Globus pallidus (tissue), 1 donor: ENCODE measurements around the gene PRR35.
A peak's percentile ranks its signal among the peaks of the same experiment; 100 is the strongest.

ENCODE experiments used
- DNase-seq: peaks from one replicate; pipeline ENCODE4 v3.0.0-alpha.2; 2015; ENCODE audit warnings: low spot score

Gene PRR35

GRCh38 chr16:560204-560700 is at the start of gene PRR35:
Gene PRR35, plus strand, starts transcription at chr16:560394. Its CDS starts 2,901 bp downstream, at chr16:563295.
- no peak for DNase-seq

GRCh38 chr16:512802-513201 is 47.4 kb upstream of the PRR35 start:
- DNase-seq = no peak

- DNase-seq = no peak
These were observed 46.2 kb upstream of the PRR35 start for GRCh38 chr16:513950-514349.

GRCh38 chr16:515175-515938 is 44.8 kb upstream of the PRR35 start:
- no peak for DNase-seq

- DNase-seq = no peak
These were observed 44.3 kb upstream of the PRR35 start for GRCh38 chr16:515939-516226.

GRCh38 chr16:516301-516700 is 43.9 kb upstream of the PRR35 start:
- DNase-seq = no peak

- peak; percentile 42 for DNase-seq
These were observed 41.3 kb upstream of the PRR35 start for GRCh38 chr16:518858-519257.

GRCh38 chr16:519425-519824 is 40.8 kb upstream of the PRR35 start:
- DNase-seq = no peak

GRCh38 chr16:519841-520687 is 40.1 kb upstream of the PRR35 start:
- no peak for DNase-seq

GRCh38 chr16:520847-521246 is 39.3 kb upstream of the PRR35 start:
- DNase-seq = no peak

GRCh38 chr16:521381-522210 is 38.6 kb upstream of the PRR35 start:
- no peak for DNase-seq

- no peak for DNase-seq
These were observed 37.7 kb upstream of the PRR35 start for GRCh38 chr16:522320-523096.

- DNase-seq = no peak
These were observed 37.0 kb upstream of the PRR35 start for GRCh38 chr16:523097-523741.

GRCh38 chr16:524274-525040 is 35.7 kb upstream of the PRR35 start:
- no peak for DNase-seq

GRCh38 chr16:525123-525519 is 35.1 kb upstream of the PRR35 start:
- DNase-seq = no peak

GRCh38 chr16:525520-526180 is 34.5 kb upstream of the PRR35 start:
- no peak for DNase-seq

GRCh38 chr16:526181-527014 is 33.8 kb upstream of the PRR35 start:
- DNase-seq = no peak

GRCh38 chr16:527015-527903 is 32.9 kb upstream of the PRR35 start, which contains the start of gene CAPN15:
Gene CAPN15, plus strand, starts transcription at chr16:527712. Its CDS starts 19,127 bp downstream, at chr16:546839.
- peak; percentile 82 for DNase-seq
